K562 (cell line): ENCODE results near the gene NME7. TPM values are rescaled to one million over a fixed set of nuclear protein-coding genes. Genes with fewer than 3 reads are reported as not detected.

Experiments
- DDX20 ChIP-seq: fragments of 450-650 bp; IDR thresholded peaks from 2 replicates; pipeline ENCODE4 v1.6.1; 2016; ENCODE audit warnings: missing genetic modification characterization, low read depth, mild to moderate bottlenecking, missing compliant biosample characterization, moderate library complexity
- SETDB1 ChIP-seq: IDR thresholded peaks from one replicate; pipeline ENCODE4 v1.6.1; 2012; ENCODE audit warnings: low read length, control low read depth, inconsistent platforms
- ZNF12 ChIP-seq: sonication (generic); formaldehyde crosslinking; IDR thresholded peaks from 2 replicates; pipeline ENCODE4 v1.4.0; 2020; ENCODE audit warnings: mild to moderate bottlenecking, missing genetic modification reagents
- ZNF584 ChIP-seq: fragments of 200-800 bp; sonication (Bioruptor generic); IDR thresholded peaks from 2 replicates; pipeline ENCODE4 v1.6.1; 2016; ENCODE audit warnings: low read depth, mild to moderate bottlenecking, missing genetic modification characterization, missing compliant biosample characterization
- polyA plus RNA-seq, 8 experiments: library from polyadenylated mRNA; depleted of rRNA in 4 of 8; stranded (reverse) in 5 of 8; unstranded in 3 of 8; fragments of >200 nt; fragmentation: Nextera tagmentation in 2 of 8; fragmentation: Illumina TruSeq in 1 of 8; extraction: Ambion mirVana in 2 of 8; extraction: Trizol in 1 of 8; gene quantifications; 2 replicates each; pipeline versions ENCODE4 v1.2.1 to v1.2.3, GENCODE V29; 2011 to 2014; ENCODE audit warnings: inconsistent platforms in 1 of 8, missing spikeins in 1 of 8
- total RNA-seq, 7 experiments: library from RNA; depleted of rRNA in 6 of 7; stranded (reverse); fragments of >200 nt in 6 of 7; fragmentation: Illumina TruSeq in 2 of 7; extraction: Trizol in 2 of 7; gene quantifications; 2 replicates each; pipeline versions ENCODE4 v1.2.1 to v1.2.3, GENCODE V29; 2011 to 2021; ENCODE audit warnings: low replicate concordance in 1 of 7
- TF ChIP-seq, protein P1 (sequence below): fragments of 250-450 bp; sonication (Bioruptor Pico); IDR thresholded peaks from 2 replicates; pipeline ENCODE4 v1.4.0; 2020
- TF ChIP-seq, protein P2 (sequence below): fragments of 250-450 bp; sonication (Bioruptor Pico); IDR thresholded peaks from 2 replicates; pipeline ENCODE4 v1.4.0; 2020; ENCODE audit warnings: mild to moderate bottlenecking, moderate library complexity
- TF ChIP-seq, protein P3 (sequence below): fragments of 150-350 bp; IDR thresholded peaks from 2 replicates; pipeline ENCODE4 v1.6.1; 2014; ENCODE audit warnings: low read depth, mild to moderate bottlenecking, low read length, borderline replicate concordance
- TF ChIP-seq, protein P4 (sequence below): fragments of 250-450 bp; sonication (Bioruptor Pico); IDR thresholded peaks from 2 replicates; pipeline ENCODE4 v1.6.1; 2021; ENCODE audit warnings: mild to moderate bottlenecking
- TF ChIP-seq, protein P5 (sequence below): fragments of 450-650 bp; IDR thresholded peaks from 2 replicates; pipeline ENCODE4 v1.6.1; 2016; ENCODE audit warnings: antibody characterized with exemption

NME7 gene
- total and polyA plus RNA-seq, 9 of the 15 experiments (the other 6 are each of a cell fraction or from before 2014, with no cell fraction given): 7.9 to 43.2 (median 23.9) TPM

DNA sequence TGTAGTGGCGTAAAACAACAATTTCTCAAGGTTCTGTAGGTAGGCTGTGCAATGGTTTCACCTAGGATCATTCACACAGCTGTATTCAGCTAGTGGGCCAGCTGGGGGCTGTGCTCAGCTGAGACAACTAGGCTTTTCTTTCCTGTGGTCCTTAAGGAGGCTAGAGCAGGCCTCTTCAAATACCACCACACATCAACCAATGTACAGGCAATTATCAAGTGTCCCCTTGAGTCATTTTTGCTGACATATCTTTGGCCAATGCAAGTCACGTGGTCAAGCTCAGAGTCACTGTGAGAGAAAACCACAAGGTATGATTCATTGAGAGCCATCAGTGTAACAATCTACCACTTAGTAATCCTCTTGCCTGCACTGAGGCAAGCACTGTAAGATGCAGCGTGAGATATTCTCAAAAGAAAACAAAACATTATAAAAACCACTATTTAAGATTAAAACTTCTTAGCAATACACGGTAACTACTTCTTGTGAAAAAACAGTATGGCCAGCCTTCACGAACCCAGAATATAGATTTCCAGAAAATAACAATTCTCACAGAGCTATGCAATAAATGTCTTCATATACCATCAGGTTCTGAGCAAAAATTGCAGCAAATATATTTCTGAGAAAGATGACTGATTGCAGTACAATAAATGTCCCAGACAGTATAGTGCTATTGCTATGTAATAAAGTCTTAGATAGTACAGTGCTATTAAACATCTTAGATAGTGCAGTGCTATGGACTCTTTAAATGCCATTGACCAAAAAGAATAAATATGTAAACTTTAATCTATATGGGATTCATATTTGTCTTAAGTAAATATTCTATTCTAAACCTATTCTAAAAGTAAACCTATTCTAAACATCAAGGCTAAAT lies 55.3 kb downstream of the NME7 start (continued):
- TF ChIP-seq, protein P1, sequence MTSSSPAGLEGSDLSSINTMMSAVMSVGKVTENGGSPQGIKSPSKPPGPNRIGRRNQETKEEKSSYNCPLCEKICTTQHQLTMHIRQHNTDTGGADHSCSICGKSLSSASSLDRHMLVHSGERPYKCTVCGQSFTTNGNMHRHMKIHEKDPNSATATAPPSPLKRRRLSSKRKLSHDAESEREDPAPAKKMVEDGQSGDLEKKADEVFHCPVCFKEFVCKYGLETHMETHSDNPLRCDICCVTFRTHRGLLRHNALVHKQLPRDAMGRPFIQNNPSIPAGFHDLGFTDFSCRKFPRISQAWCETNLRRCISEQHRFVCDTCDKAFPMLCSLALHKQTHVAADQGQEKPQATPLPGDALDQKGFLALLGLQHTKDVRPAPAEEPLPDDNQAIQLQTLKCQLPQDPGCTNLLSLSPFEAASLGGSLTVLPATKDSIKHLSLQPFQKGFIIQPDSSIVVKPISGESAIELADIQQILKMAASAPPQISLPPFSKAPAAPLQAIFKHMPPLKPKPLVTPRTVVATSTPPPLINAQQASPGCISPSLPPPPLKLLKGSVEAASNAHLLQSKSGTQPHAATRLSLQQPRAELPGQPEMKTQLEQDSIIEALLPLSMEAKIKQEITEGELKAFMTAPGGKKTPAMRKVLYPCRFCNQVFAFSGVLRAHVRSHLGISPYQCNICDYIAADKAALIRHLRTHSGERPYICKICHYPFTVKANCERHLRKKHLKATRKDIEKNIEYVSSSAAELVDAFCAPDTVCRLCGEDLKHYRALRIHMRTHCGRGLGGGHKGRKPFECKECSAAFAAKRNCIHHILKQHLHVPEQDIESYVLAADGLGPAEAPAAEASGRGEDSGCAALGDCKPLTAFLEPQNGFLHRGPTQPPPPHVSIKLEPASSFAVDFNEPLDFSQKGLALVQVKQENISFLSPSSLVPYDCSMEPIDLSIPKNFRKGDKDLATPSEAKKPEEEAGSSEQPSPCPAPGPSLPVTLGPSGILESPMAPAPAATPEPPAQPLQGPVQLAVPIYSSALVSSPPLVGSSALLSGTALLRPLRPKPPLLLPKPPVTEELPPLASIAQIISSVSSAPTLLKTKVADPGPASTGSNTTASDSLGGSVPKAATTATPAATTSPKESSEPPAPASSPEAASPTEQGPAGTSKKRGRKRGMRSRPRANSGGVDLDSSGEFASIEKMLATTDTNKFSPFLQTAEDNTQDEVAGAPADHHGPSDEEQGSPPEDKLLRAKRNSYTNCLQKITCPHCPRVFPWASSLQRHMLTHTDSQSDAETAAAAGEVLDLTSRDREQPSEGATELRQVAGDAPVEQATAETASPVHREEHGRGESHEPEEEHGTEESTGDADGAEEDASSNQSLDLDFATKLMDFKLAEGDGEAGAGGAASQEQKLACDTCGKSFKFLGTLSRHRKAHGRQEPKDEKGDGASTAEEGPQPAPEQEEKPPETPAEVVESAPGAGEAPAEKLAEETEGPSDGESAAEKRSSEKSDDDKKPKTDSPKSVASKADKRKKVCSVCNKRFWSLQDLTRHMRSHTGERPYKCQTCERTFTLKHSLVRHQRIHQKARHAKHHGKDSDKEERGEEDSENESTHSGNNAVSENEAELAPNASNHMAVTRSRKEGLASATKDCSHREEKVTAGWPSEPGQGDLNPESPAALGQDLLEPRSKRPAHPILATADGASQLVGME (CRISPR knock-in tag): no peak
- TF ChIP-seq ZNF12 (CRISPR knock-in tag): no peak
- TF ChIP-seq SETDB1: no peak
- TF ChIP-seq, protein P2, sequence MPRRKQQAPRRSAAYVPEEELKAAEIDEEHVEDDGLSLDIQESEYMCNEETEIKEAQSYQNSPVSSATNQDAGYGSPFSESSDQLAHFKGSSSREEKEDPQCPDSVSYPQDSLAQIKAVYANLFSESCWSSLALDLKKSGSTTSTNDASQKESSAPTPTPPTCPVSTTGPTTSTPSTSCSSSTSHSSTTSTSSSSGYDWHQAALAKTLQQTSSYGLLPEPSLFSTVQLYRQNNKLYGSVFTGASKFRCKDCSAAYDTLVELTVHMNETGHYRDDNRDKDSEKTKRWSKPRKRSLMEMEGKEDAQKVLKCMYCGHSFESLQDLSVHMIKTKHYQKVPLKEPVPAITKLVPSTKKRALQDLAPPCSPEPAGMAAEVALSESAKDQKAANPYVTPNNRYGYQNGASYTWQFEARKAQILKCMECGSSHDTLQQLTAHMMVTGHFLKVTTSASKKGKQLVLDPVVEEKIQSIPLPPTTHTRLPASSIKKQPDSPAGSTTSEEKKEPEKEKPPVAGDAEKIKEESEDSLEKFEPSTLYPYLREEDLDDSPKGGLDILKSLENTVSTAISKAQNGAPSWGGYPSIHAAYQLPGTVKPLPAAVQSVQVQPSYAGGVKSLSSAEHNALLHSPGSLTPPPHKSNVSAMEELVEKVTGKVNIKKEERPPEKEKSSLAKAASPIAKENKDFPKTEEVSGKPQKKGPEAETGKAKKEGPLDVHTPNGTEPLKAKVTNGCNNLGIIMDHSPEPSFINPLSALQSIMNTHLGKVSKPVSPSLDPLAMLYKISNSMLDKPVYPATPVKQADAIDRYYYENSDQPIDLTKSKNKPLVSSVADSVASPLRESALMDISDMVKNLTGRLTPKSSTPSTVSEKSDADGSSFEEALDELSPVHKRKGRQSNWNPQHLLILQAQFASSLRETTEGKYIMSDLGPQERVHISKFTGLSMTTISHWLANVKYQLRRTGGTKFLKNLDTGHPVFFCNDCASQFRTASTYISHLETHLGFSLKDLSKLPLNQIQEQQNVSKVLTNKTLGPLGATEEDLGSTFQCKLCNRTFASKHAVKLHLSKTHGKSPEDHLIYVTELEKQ (CRISPR knock-in tag): no peak
- no peak for TF ChIP-seq DDX20 (tag)
- TF ChIP-seq, protein P3, sequence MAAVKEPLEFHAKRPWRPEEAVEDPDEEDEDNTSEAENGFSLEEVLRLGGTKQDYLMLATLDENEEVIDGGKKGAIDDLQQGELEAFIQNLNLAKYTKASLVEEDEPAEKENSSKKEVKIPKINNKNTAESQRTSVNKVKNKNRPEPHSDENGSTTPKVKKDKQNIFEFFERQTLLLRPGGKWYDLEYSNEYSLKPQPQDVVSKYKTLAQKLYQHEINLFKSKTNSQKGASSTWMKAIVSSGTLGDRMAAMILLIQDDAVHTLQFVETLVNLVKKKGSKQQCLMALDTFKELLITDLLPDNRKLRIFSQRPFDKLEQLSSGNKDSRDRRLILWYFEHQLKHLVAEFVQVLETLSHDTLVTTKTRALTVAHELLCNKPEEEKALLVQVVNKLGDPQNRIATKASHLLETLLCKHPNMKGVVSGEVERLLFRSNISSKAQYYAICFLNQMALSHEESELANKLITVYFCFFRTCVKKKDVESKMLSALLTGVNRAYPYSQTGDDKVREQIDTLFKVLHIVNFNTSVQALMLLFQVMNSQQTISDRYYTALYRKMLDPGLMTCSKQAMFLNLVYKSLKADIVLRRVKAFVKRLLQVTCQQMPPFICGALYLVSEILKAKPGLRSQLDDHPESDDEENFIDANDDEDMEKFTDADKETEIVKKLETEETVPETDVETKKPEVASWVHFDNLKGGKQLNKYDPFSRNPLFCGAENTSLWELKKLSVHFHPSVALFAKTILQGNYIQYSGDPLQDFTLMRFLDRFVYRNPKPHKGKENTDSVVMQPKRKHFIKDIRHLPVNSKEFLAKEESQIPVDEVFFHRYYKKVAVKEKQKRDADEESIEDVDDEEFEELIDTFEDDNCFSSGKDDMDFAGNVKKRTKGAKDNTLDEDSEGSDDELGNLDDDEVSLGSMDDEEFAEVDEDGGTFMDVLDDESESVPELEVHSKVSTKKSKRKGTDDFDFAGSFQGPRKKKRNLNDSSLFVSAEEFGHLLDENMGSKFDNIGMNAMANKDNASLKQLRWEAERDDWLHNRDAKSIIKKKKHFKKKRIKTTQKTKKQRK: no peak
- TF ChIP-seq, protein P4, sequence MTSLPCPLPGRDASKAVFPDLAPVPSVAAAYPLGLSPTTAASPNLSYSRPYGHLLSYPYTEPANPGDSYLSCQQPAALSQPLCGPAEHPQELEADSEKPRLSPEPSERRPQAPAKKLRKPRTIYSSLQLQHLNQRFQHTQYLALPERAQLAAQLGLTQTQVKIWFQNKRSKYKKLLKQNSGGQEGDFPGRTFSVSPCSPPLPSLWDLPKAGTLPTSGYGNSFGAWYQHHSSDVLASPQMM (CRISPR knock-in tag): no peak
- TF ChIP-seq, protein P5, sequence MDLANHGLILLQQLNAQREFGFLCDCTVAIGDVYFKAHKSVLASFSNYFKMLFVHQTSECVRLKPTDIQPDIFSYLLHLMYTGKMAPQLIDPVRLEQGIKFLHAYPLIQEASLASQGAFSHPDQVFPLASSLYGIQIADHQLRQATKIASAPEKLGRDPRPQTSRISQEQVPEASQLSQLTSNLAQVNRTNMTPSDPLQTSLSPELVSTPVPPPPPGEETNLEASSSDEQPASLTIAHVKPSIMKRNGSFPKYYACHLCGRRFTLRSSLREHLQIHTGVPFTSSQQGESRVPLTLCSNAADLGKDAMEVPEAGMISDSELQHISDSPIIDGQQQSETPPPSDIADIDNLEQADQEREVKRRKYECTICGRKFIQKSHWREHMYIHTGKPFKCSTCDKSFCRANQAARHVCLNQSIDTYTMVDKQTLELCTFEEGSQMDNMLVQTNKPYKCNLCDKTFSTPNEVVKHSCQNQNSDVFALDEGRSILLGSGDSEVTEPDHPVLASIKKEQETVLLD: no peak; the same call in 1 of the 2 replicates
- no peak for TF ChIP-seq ZNF584 (CRISPR knock-in tag)
